Cortex of kidney (tissue), 1 donor: ENCODE data around the gene POMT1.

ENCODE experiments used
- DNase-seq: peaks from one replicate; lab custom pipeline; 2025; lab: John Stamatoyannopoulos, UW

Gene POMT1

DNA sequence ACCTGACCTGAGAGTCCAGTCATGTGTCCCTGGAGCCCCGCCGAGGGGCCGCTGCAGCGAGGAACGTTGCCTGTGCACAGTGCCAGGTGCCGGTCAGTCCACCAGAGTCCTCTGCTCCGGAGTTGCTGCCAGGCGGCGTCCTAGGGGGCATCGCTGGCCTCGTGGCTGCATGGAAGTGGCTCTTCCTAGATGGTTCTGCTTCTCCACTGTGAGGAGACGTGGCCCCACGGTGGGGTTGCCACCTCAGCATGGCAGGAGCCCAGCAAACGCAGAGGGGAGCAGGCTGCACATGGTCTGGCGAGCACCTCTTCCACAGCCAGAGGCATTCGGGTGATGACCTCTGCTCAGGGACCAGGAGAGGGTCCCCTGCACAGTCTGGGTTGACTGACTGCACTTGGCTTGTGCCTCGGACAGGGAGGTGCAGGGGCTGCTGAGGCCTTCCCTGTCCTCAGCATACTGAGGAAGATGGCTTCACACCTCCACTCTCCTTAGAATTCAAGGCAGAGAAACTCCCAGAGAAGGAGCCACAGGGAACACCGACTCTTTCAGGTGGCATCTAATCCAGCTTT, 25.9 kb upstream of the POMT1 start:
- no peak for DNase-seq

DNA sequence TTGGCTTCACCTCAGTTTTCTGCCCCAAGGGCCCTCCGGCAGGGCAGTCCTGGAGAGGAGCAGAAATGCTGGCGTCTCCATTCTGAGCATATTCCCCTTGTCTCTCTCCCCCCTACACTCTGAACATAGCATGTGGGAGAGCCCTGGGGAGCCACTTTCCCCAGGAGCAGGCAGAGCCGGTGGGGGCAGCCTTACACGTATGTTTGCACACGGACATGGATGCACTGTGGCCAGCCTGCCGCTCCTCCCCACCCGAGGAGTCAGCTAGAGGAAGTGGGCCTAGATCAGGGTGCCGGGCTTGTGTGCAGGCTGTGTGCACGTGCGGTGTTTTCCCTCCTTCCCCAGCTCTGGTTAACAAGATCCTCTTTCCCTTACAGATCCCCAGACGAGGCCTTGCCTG, 25.4 kb upstream of the POMT1 start:
- no peak for DNase-seq

DNA sequence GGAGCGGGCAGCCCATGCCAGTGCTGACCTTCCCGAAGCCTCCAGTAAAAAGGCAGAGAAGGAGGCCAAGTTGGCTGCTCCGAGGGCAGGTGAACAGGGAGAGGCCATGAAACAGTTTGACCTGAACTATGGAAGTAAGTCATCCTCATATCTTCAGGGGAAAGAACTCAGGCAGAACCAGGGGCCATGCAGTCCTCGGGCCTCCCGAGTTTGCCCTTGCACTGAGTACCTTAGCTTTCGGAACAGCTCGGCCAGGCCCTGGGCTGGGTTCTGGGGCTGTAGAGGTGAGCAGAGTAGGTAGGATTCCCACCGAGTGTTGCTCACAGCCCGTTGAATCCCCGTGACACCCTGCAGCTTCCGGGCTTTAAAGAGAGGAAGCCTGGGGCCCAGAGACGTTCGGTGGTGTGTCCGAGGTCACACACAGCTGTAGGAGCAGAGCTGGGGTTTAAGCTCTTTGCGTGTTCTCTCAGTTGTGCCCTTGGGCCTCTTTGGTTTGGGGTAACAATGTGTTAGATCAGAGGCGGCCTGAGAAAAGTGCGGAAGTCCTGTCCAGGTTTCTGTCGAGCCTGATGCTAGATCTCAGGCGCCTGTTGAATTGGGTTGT, 24.8 kb upstream of the POMT1 start:
- DNase-seq, result no peak

DNA sequence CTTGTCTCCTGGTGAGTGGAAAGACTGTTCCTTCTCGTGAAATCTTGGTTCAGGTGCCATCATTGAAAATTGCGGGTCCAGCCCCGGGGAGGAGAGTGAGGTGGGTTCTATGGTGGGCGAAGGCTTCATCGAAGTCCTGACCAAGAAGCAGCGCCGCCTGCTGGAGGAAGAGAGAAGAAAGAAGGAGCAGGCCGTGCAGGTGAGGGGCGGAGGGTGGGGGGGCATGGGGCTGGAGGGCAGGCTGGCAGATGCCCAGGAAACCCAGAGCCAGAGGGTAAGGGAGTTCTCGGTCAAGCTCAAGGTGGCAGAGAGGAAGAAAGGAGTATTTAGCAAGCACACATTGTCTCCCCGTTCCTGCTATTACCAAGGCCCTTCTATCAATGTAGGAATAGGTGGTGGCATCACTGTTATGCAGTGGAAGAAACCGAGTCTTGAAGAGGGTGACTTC, 24.3 kb upstream of the POMT1 start:
- DNase-seq, result no peak

DNA sequence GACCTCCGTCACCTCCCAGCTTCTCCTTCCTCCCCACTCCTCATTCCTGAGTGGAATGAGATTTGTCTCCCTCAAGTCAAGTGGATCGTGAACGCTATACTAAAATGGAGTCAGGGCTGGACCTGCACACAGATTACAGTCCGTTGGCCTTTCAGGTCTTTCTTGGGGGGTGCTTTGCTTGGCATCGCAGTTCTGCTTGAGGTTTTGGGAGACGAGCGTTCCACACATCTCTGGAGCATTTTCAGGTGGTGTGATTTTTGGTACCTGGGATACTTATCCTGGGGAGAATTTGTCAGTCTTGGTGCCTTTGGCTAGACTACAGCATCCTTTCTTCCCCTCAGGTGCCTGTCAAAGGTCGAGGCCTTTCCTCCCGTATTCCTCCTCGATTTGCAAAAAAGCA, 23.8 kb upstream of the POMT1 start:
- no peak for DNase-seq

DNA sequence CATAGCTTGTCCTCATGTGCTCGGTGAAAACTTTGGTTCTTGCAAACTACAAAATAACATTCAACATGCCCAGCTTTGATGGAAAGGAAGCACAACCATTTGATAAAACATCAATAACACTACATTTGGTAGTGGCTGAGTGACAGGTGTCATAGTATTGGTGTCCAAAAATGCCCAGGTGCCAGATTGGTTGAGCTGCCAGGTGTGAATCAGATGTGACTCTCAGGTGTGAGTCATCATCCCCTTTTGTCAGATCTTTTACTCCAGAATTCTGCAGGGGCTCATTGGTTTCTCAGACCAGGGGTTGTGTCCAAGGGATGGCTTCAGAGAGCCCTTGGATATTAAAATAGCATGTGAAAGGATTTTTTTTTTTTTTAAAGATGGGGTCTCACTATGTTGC, 22.5 kb upstream of the POMT1 start:
- no peak for DNase-seq

DNA sequence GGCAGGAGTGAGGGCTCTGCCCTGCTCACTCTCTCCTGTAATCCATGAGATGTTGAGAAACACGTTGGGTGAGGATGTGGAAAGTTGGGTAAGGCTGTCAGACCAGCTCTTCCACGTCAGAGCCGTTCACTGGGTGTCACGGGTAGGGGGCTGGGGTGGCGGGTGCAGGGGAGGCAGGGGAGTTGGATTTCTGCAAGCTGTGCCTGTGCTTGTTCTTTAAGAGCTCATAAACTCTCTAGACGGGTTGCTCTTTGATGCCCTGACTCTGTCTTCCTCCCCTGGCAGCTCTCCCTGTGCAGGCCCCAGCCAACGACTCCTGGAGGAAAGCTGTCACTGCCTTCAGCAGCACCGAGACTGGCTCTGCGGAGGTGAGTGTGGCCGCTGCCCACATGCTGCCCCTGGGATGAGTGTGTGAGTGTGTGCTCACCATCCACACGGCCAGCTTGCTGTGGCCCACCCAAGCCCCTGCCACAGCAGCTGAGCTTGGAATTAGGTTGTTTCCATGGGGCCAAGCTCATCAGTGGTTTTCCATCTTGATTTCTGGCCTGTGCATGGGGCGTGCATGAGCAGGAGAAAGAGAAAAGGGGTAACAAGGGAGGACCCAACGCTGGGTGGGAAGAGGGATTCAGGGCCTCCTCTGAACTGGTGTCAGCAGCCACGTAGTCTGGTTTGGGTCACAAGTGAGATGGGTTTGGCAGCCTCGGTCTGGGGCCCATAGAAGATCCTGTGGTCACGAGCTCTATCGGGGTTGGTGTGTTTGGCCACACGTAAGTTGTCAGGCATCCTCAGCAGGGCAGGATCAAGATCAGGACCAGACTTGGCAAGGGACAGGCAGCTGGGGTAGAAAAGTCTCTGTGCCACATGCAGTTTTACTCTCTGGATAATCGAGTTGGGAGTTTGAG, 21.0 kb upstream of the POMT1 start:
- DNase-seq, result no peak

DNA sequence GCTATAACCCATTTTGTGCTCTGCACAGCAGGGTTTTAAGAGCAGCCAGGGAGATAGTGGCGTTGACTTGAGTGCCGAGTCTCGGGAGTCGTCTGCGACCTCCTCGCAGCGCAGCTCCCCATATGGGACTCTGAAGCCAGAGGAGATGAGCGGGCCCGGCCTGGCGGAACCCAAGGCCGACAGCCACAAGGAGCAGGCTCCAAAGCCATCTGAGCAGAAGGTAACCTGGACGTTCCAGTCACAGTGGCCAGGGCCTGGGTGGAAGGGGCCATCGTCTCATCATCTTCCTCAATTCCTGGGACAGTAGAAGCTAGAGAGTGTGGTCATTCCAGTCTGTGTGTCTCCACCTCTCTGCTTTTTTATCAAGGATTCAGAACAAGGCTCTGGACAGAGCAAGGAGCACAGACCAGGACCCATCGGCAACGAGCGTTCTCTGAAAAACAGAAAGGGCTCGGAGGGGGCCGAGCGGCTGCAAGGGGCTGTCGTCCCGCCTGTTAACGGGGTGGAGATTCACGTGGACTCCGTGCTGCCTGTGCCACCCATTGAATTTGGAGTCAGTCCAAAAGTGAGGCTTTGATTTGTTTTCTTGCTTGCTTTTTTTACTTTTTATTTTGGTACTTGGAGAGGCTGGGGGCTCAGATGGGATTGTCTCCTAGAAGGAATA, 20.2 kb upstream of the POMT1 start:
- no peak for DNase-seq

DNA sequence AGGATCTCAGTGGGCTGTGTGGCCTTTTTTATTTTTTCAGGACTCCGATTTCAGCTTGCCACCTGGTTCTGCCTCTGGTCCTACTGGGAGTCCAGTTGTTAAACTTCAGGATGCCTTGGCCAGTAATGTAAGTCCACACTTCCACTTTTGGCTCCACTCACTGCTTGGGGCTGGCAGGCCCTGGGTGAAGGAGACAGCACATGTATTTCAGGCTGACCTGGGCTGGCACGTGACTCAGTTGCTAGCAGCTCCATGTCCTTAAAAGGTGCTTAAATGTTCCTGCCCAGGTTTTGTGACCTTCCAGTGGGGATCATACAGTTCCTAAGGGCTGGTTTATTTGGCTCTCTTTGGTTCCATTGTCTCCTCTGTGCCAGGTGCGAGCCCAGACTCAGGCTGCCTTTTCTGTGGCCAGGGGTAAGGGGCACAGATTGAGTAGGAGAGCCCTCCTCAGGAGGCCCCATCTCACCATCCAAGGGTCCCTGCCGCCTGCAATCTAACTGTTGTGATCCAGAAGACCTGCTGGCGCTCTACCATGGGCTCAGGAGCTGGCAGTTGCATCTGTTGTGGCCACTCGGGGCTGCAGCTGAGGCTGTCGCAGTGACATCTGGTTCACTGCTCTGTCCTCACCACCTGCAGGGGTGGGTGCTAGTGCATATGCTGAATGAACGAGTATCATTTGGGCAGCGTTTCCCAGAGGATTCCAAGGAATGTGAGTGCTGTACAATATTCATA, 19.2 kb upstream of the POMT1 start:
- DNase-seq, result no peak

DNA sequence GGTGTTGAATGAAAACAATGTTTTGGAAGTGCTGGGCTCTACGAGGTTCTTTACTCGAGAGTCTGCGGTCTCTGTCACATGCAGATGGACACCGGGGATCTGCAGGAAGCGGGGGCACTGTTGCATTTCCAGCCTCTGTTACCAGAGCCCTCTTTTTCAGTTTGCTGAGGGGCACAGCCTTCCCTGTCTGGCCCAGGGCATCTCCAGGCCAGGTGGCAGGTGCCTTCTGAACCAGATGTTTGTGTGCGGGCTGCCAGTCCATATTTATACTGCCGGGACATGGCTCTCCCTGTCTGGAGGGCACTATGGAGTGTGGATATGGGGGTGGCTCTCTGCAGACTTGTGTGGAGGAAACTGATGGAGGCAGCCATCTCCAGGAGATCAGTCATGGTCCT, 18.7 kb upstream of the POMT1 start:
- no peak for DNase-seq

DNA sequence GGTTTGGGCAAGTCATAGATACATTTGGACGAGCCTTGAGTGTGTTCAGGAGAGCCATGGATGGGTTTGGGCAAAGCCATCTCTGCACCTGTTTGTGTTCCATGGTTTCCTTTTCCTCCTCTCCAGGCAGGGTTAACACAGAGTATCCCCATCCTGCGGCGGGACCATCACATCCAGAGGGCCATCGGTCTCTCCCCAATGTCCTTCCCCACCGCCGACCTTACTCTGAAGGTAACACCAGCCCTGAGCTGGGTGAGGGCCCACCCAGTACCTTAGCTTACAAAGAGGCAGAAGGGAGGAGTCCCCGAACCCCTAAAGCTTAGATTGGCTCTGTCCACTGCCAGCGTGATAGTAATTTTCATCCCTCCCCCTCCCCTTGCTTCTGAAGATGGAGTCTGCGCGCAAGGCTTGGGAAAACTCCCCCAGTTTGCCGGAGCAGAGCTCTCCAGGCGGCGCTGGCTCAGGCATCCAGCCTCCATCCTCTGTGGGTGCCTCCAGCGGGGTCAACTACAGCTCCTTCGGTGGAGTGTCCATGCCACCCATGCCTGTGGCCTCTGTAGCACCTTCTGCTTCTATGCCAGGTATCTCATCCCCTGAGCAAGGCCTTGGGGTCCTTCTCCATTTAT, 18.0 kb upstream of the POMT1 start:
- no peak for DNase-seq

- DNase-seq, result no peak
Observed at GRCh38 chr9:131485206-131485605, 17.5 kb upstream of the POMT1 start.

DNA sequence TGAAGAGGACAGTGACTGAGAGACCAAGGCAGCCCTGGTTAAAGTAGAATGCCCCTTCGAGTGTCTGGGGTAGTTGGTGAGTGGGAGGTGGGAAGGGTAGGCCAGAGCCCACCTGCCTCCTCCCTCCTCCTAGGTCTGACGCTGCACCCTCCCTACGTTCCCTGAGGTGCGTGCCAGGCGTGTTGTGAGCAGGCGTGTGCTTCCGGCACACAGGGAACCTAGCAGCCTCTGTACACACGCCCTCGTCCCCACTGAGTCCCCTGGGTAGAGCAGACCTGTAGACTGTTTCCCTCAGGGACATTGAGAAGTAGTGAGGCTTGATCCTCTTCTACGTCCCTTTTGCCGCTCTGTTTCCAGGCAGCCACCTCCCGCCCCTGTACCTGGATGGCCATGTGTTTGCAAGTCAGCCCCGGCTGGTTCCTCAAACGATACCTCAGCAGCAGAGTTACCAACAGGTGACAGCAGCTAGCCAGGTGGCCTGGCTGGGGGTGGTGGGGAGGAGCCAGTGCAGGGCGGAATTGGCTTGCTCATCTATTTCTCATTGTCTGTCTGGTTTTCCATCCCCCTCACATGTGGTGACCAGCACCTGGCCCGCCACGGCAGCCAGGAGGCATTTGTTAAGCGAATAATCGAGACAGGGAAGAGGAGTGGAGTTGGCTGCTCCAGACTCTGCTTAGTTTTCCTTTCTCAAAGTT, 16.8 kb upstream of the POMT1 start:
- DNase-seq, result no peak

DNA sequence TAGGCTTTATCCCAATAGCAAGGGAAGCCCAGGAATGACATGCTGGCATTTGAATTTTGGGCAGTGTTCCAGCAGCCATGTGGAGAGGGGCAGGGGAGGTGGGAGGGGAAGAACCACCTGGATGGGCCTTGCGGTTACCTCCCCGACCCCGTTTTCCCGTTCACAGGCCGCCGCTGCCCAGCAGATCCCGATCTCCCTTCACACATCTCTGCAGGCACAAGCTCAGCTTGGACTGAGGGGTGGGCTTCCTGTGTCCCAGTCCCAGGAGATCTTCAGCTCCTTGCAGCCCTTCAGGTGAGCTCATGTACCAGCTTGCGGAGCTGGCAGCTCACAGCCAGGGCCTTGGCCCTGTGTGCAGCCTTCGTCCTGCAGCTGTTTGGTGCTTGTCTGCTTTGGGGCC, 15.7 kb upstream of the POMT1 start:
- DNase-seq, result no peak

DNA sequence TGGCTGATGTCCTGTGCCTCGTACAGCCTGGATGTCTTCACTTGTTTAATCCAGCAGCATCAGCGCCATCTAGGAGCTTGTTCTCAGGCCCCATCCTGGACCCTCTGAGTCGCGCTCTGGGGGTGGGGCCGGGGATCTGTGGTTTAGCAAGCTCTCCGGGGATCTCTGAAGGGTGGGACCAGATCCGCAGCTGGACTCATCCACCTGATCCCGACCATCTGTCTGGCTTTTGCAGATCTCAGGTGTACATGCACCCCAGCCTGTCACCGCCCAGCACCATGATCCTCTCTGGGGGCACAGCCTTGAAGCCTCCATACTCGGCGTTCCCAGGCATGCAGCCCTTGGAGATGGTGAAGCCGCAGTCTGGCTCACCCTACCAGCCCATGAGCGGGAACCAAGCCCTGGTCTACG, 15.1 kb upstream of the POMT1 start:
- no peak for DNase-seq

- no peak for DNase-seq
Observed at GRCh38 chr9:131490514-131490913, 12.2 kb upstream of the POMT1 start.

- no peak for DNase-seq
Observed at GRCh38 chr9:131491001-131491710, 11.6 kb upstream of the POMT1 start.

DNA sequence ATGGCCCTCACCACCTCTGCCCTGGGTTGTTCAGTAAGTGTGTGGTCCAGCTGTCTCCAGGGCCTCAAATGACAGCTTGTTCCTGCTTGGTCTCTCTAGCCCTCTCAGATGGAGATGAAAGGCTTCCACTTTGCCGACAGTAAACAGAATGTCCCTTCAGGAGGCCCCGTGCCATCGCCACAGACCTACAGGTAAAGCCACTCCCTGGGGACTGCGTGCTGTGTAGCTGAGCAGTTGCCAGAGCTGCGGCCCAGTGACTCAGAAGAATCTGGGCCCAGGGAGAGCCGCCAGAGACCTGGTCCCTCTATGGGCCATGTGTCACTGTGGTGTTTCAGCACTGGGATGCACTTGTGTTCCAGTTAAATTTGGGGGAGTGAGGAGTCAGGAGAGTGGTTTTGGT, 10.6 kb upstream of the POMT1 start:
- DNase-seq, result no peak

GRCh38 chr9:131494296-131494870, 8.3 kb upstream of the POMT1 start:
- DNase-seq, result no peak

- DNase-seq, result no peak
Observed at GRCh38 chr9:131495785-131496184, 6.9 kb upstream of the POMT1 start.
